ENCODE results near the gene CLEC16A. TPM values are rescaled to one million over a fixed set of nuclear protein-coding genes. Genes with fewer than 3 reads are reported as not detected.

The CLEC16A gene
- total RNA-seq, 1 donor from 2014 or later: 34.6 TPM

- H3K4me1 ChIP-seq: peaks cover 4% of the 10 kb centered on the region
- H3K9me3 ChIP-seq: no peaks in the 10 kb centered on the region
- no peak for TF ChIP-seq CTCF (IDR thresholded peaks at IDR 0.05)
- intact Hi-C loops (cut with DNase I): no loop called here
- ATAC-seq (no peak), DNase-seq (no peak)
- no peaks in the 10 kb centered on the region for H3K27me3 ChIP-seq (ENCODE audit: low read depth)
- H3K27ac ChIP-seq: no peak overlapping the region
- H3K36me3 ChIP-seq: no peaks in the 10 kb centered on the region
- no peak overlapping the region for H3K4me3 ChIP-seq
Measured at GRCh38 chr16:11156401-11156800, 212.0 kb downstream of the CLEC16A start.

- DNase-seq: no peak
- peaks cover 4% of the 10 kb centered on the region for H3K4me1 ChIP-seq
- no peak overlapping the region for H3K4me3 ChIP-seq
- no peak overlapping the region for H3K27ac ChIP-seq
- no peaks in the 10 kb centered on the region for H3K27me3 ChIP-seq (ENCODE audit: low read depth)
- no peak for ATAC-seq
- H3K36me3 ChIP-seq: no peaks in the 10 kb centered on the region
- intact Hi-C loops (cut with DNase I): no loop called here
- no peaks in the 10 kb centered on the region for H3K9me3 ChIP-seq
- TF ChIP-seq CTCF (IDR thresholded peaks at IDR 0.05): no peak
Measured at GRCh38 chr16:11157143-11157542, 212.8 kb downstream of the CLEC16A start.

- Histone ChIP-seq H3K4me3 (no peak overlapping the region), H3K36me3 (no peaks in the 10 kb centered on the region), H3K27me3 (ENCODE audit: low read depth) (no peaks in the 10 kb centered on the region), H3K9me3 (no peaks in the 10 kb centered on the region), H3K4me1 (no peaks in the 10 kb centered on the region), H3K27ac (no peak overlapping the region)
- ATAC-seq (no peak), DNase-seq (no peak)
- TF ChIP-seq CTCF (IDR thresholded peaks at IDR 0.05): no peak
- intact Hi-C loops (cut with DNase I): no loop called here
Measured at GRCh38 chr16:11158018-11158417, 213.7 kb downstream of the CLEC16A start.

- H3K36me3 ChIP-seq: no peaks in the 10 kb centered on the region
- intact Hi-C loops (cut with DNase I): no loop called here
- no peak for TF ChIP-seq CTCF (IDR thresholded peaks at IDR 0.05)
- H3K27me3 ChIP-seq (ENCODE audit: low read depth): no peaks in the 10 kb centered on the region
- no peak overlapping the region for H3K4me3 ChIP-seq
- DNase-seq: no peak
- no peaks in the 10 kb centered on the region for H3K9me3 ChIP-seq
- no peak for ATAC-seq
- H3K4me1 ChIP-seq: no peaks in the 10 kb centered on the region
- H3K27ac ChIP-seq: no peak overlapping the region
Measured at GRCh38 chr16:11159282-11159681, 214.9 kb downstream of the CLEC16A start.

- Histone ChIP-seq H3K27ac (no peak overlapping the region), H3K36me3 (no peaks in the 10 kb centered on the region), H3K27me3 (ENCODE audit: low read depth) (no peaks in the 10 kb centered on the region), H3K4me3 (no peak overlapping the region), H3K9me3 (no peaks in the 10 kb centered on the region), H3K4me1 (no peaks in the 10 kb centered on the region)
- ATAC-seq (no peak), DNase-seq (no peak)
- no peak for TF ChIP-seq CTCF (IDR thresholded peaks at IDR 0.05)
- intact Hi-C loops (cut with DNase I): no loop called here
Measured at GRCh38 chr16:11160676-11161115, 216.3 kb downstream of the CLEC16A start.

- no peak for TF ChIP-seq CTCF (IDR thresholded peaks at IDR 0.05)
- Histone ChIP-seq H3K36me3 (peaks cover 6% of the 10 kb centered on the region), H3K4me1 (no peaks in the 10 kb centered on the region), H3K27ac (no peak overlapping the region), H3K27me3 (ENCODE audit: low read depth) (no peaks in the 10 kb centered on the region), H3K9me3 (no peaks in the 10 kb centered on the region), H3K4me3 (no peak overlapping the region)
- no peak for ATAC-seq
- intact Hi-C loops (cut with DNase I): no loop called here
- DNase-seq: no peak
Measured at GRCh38 chr16:11161439-11161838, 217.1 kb downstream of the CLEC16A start.

Data from lower lobe of right lung (tissue), 2 donors.